GM10248 (cell line): Measurements from ENCODE around the gene PPP1R13B.
"Not testable (repeated sequence)": the region's sequence is repeated elsewhere in the genome, so short reads cannot be mapped to it uniquely, and the experiment has no call there.

ENCODE experiments used
- CTCF ChIA-PET: fragments of 300-600 bp; sonication (Branson Sonifier 250); formaldehyde crosslinking; extraction: SDS; loops from one replicate; lab custom pipeline; 2021; ENCODE audit warnings: antibody characterized with exemption; lab: Yijun Ruan, JAX
- POLR2A ChIA-PET: fragments of 350-650 bp; sonication (Branson Sonifier 250); formaldehyde crosslinking; extraction: SDS; loops from one replicate; lab custom pipeline; 2020; ENCODE audit warnings: antibody characterized with exemption; lab: Yijun Ruan, JAX
- DNase-seq: peaks from one replicate; pipeline ENCODE4 v3.0.0; 2012; ENCODE audit errors: extremely low spot score
- CTCF ChIP-seq: IDR thresholded peaks from 2 replicates; pipeline ENCODE4 v1.5.1; 2012; ENCODE audit warnings: mild to moderate bottlenecking, low read depth; ENCODE audit errors: extremely low read depth, missing control alignments, control extremely low read depth

PPP1R13B gene

GRCh38 chr14:103695296-103696069 lies 151.9 kb downstream of the PPP1R13B start:
- ChIA-PET POLR2A (no interaction called here), CTCF (interaction anchor here (1.3 kb wide), 3 partner anchors 9 to 23 kb away, joined by 3 to 4 read pairs (median 3); no protein-coding TSS in a partner anchor)
- DNase-seq = no peak
- no peak for TF ChIP-seq CTCF

GRCh38 chr14:103694572-103695026 lies 152.8 kb downstream of the PPP1R13B start:
- TF ChIP-seq CTCF = no peak
- POLR2A ChIA-PET = interaction anchor here (1.1 kb wide), 1 partner anchor 219 kb away, joined by 5 read pairs; no protein-coding TSS in a partner anchor
- DNase-seq = no peak
- CTCF ChIA-PET = interaction anchor here (1.3 kb wide), 2 partner anchors 12 to 24 kb away, joined by 3 read pairs; no protein-coding TSS in a partner anchor

GRCh38 chr14:103693515-103693914 lies 153.9 kb downstream of the PPP1R13B start:
- CTCF ChIA-PET = no interaction called here
- TF ChIP-seq CTCF = no peak
- DNase-seq = no peak
- POLR2A ChIA-PET = no interaction called here

GRCh38 chr14:103692871-103693270 lies 154.5 kb downstream of the PPP1R13B start:
- POLR2A ChIA-PET = no interaction called here
- DNase-seq = no peak
- CTCF ChIA-PET = no interaction called here
- TF ChIP-seq CTCF = no peak

GRCh38 chr14:103692159-103692558 lies 155.2 kb downstream of the PPP1R13B start:
- CTCF ChIA-PET = interaction anchor here (0.9 kb wide), 1 partner anchor 15 kb away, joined by 3 read pairs; no protein-coding TSS in a partner anchor
- no peak for DNase-seq
- POLR2A ChIA-PET = no interaction called here
- TF ChIP-seq CTCF = no peak

GRCh38 chr14:103691655-103692054 lies 155.7 kb downstream of the PPP1R13B start:
- not testable (repeated sequence) for DNase-seq
- CTCF ChIA-PET = interaction anchor here (0.9 to 1.7 kb wide), 2 partner anchors 12 to 14 kb away, joined by 3 to 7 read pairs; no protein-coding TSS in a partner anchor
- POLR2A ChIA-PET = interaction anchor here (0.6 to 0.7 kb wide), 2 partner anchors 22 to 163 kb away, joined by 3 to 7 read pairs; partner anchors contain the start of gene TRMT61A

GRCh38 chr14:103690332-103690731 lies 157.0 kb downstream of the PPP1R13B start:
- ChIA-PET CTCF (interaction anchor here (1.7 kb wide), 1 partner anchor 11 kb away, joined by 7 read pairs; no protein-coding TSS in a partner anchor), POLR2A (no interaction called here)
- DNase-seq = no peak
- TF ChIP-seq CTCF = no peak
